Calu3 (cell line): ENCODE results near the gene NSFL1C. TPM values are rescaled to one million over a fixed set of nuclear protein-coding genes. Genes with fewer than 3 reads are reported as not detected.
A peak's percentile ranks its signal among the peaks of the same experiment; 100 is the strongest.

Experiments used
- BruUV-seq: library from RNA; stranded (reverse); fragments of 400-500 nt; replicated peaks from 2 replicates; lab custom pipeline; 2021; lab: Mats Ljungman, UMichigan
- CTCF ChIA-PET: fragments of 300-600 bp; sonication (Branson Sonifier 250); formaldehyde crosslinking; loops from one replicate; lab custom pipeline; 2022; ENCODE audit warnings: antibody characterized with exemption; lab: Charles Lee
- DNase-seq: peaks from one replicate; pipeline ENCODE4 v3.0.0; 2022
- H3K27ac Mint-ChIP-seq: one replicate; pipeline ENCODE4 v1.8.0; 2022; ENCODE audit warnings: mixed read lengths; ENCODE audit not compliant: unreplicated experiment
- H3K27me3 Mint-ChIP-seq: one replicate; pipeline ENCODE4 v1.8.0; 2022; ENCODE audit warnings: mixed read lengths; ENCODE audit not compliant: unreplicated experiment
- H3K36me3 Mint-ChIP-seq: one replicate; pipeline ENCODE4 v1.8.0; 2022; ENCODE audit warnings: mild to moderate bottlenecking, moderate library complexity, mixed read lengths; ENCODE audit not compliant: insufficient read depth, unreplicated experiment
- H3K4me1 Mint-ChIP-seq: one replicate; pipeline ENCODE4 v1.8.0; 2022; ENCODE audit warnings: mild to moderate bottlenecking, low read depth, mixed read lengths; ENCODE audit not compliant: unreplicated experiment
- H3K4me3 Mint-ChIP-seq: one replicate; pipeline ENCODE4 v1.8.0; 2022; ENCODE audit warnings: mild to moderate bottlenecking, low read depth, moderate library complexity, mixed read lengths; ENCODE audit not compliant: unreplicated experiment
- H3K9me3 Mint-ChIP-seq: one replicate; pipeline ENCODE4 v1.8.0; 2022; ENCODE audit warnings: low read depth, mixed read lengths; ENCODE audit not compliant: unreplicated experiment
- CTCF ChIP-seq: fragments of 200-600 bp; IDR thresholded peaks from one replicate; pipeline ENCODE4 v1.8.0; 2022; ENCODE audit warnings: antibody characterized with exemption; ENCODE audit not compliant: unreplicated experiment
- intact Hi-C: fragments of 100-400 bp; cut with micrococcal nuclease; formaldehyde crosslinking; loops from one replicate; pipeline ENCODE4 v1.10.0; 2022; ENCODE audit not compliant: unreplicated experiment
- total RNA-seq: library from RNA; stranded (reverse); gene quantifications from 2 replicates; pipeline ENCODE4 v1.2.3, GENCODE V29; 2022

Gene NSFL1C
- total RNA-seq, 1 experiment from 2014 or later = 81.0 TPM

- no peaks in the 10 kb centered on the region for H3K27me3 Mint-ChIP-seq
- CTCF ChIA-PET = interaction anchor here (0.6 to 1.6 kb wide), 2 partner anchors 16 to 27 kb away, joined by 3 to 4 read pairs; no protein-coding TSS in a partner anchor
Observed at GRCh38 chr20:1494436-1494835, 27.8 kb upstream of the NSFL1C start.

GRCh38 chr20:1493536-1493935 lies 26.9 kb upstream of the NSFL1C start:
- TF ChIP-seq CTCF = no peak
- Mint-ChIP-seq H3K27ac (no peak overlapping the region), H3K4me3 (no peak overlapping the region), H3K9me3 (no peaks in the 10 kb centered on the region), H3K4me1 (peaks cover 29% of the 10 kb centered on the region), H3K36me3 (no peaks in the 10 kb centered on the region), H3K27me3 (no peaks in the 10 kb centered on the region)
- no peak for DNase-seq
- BruUV-seq = no TSS peak
- intact Hi-C loops = no loop called here
- CTCF ChIA-PET = no interaction called here

More at GRCh38 chr20:1494436-1494835, 27.8 kb upstream of the NSFL1C start:
- intact Hi-C loops = no loop called here
- DNase-seq = no peak
- peaks cover 20% of the 10 kb centered on the region for H3K4me1 Mint-ChIP-seq
- no peaks in the 10 kb centered on the region for H3K36me3 Mint-ChIP-seq
- H3K4me3 Mint-ChIP-seq = no peak overlapping the region
- no peak for TF ChIP-seq CTCF
- no peaks in the 10 kb centered on the region for H3K9me3 Mint-ChIP-seq
- BruUV-seq = no TSS peak
- no peak overlapping the region for H3K27ac Mint-ChIP-seq

- H3K27ac Mint-ChIP-seq = no peak overlapping the region
- no peak for DNase-seq
- TF ChIP-seq CTCF = no peak
- CTCF ChIA-PET = interaction anchor here (1.2 kb wide), 1 partner anchor 11 kb away, joined by 3 read pairs; no protein-coding TSS in a partner anchor
- intact Hi-C loops = no loop called here
- H3K4me1 Mint-ChIP-seq = peaks cover 20% of the 10 kb centered on the region
- no peaks in the 10 kb centered on the region for H3K9me3 Mint-ChIP-seq
- H3K36me3 Mint-ChIP-seq = no peaks in the 10 kb centered on the region
- no peak overlapping the region for H3K4me3 Mint-ChIP-seq
- no peaks in the 10 kb centered on the region for H3K27me3 Mint-ChIP-seq
- BruUV-seq = no TSS peak
Observed at GRCh38 chr20:1491860-1492642, 25.4 kb upstream of the NSFL1C start.

GRCh38 chr20:1491281-1491840 lies 24.7 kb upstream of the NSFL1C start, which contains the start of gene SIRPB2:
SIRPB2 (minus strand) TSS chr20:1491420; CDS start chr20:1491359, 61 bp downstream.
- H3K4me1 Mint-ChIP-seq = peaks cover 20% of the 10 kb centered on the region
- H3K36me3 Mint-ChIP-seq = no peaks in the 10 kb centered on the region
- H3K4me3 Mint-ChIP-seq = no peak within 1 kb of the TSS
- DNase-seq = no peak
- CTCF ChIA-PET = interaction anchor here (1.2 to 1.4 kb wide), 2 partner anchors 12 to 21 kb away, joined by 3 to 4 read pairs; no protein-coding TSS in a partner anchor
- intact Hi-C loops = no loop called here
- H3K9me3 Mint-ChIP-seq = no peaks in the 10 kb centered on the region
- H3K27ac Mint-ChIP-seq = peak within 1 kb of the TSS; percentile 68
- no TSS peak for BruUV-seq
- TF ChIP-seq CTCF = no peak
- no peaks in the 10 kb centered on the region for H3K27me3 Mint-ChIP-seq
